ENCODE measurements around the gene PPME1.

PPME1 gene

DNA sequence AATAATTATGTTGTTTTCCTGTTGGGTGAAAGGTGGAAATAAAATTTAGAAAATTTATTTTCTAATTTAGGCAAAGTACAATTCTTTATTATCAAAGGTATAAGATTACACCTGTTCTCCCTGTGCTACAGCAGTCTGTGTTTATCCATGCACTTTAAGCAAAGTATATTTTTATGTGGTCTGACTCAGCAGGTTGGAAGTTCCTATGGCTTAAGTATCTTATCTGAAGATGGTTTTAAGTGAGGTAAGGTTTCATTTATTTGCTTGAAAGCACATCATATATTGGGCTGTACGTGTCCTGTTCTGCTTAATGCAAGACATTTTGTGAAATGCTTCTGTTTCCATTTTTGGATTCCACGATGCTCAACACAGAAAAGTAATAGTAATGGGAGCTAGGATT, 14.6 kb downstream of the PPME1 start:
- Mint-ChIP-seq H3K9me3 (no peaks in the 10 kb centered on the region), H3K36me3 (peaks cover 22% of the 10 kb centered on the region), H3K27ac (no peak overlapping the region), H3K4me1 (peaks cover 16% of the 10 kb centered on the region), H3K4me3 (no peak overlapping the region), H3K27me3 (no peaks in the 10 kb centered on the region)

DNA sequence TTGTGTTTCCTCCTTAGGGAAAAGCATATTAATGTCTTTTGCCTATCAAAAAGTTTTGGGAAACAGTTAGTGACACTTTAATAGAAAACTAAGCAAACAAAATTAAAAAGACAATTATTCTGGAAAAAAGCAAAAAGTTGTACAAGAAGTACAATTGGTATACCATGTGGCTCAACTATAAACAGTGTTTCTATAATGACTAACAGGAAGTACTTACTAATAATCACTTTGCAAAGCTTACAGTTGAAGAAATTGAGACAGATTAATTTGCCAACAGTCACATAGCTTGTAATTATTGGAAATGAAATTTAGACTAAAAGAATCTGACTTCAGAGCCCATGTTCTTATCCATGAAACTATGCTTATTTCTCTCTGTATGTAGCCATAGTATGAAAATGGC, 24.7 kb downstream of the PPME1 start:
- Mint-ChIP-seq H3K27me3 (no peaks in the 10 kb centered on the region), H3K9me3 (no peaks in the 10 kb centered on the region), H3K4me1 (peaks cover 7% of the 10 kb centered on the region)

DNA sequence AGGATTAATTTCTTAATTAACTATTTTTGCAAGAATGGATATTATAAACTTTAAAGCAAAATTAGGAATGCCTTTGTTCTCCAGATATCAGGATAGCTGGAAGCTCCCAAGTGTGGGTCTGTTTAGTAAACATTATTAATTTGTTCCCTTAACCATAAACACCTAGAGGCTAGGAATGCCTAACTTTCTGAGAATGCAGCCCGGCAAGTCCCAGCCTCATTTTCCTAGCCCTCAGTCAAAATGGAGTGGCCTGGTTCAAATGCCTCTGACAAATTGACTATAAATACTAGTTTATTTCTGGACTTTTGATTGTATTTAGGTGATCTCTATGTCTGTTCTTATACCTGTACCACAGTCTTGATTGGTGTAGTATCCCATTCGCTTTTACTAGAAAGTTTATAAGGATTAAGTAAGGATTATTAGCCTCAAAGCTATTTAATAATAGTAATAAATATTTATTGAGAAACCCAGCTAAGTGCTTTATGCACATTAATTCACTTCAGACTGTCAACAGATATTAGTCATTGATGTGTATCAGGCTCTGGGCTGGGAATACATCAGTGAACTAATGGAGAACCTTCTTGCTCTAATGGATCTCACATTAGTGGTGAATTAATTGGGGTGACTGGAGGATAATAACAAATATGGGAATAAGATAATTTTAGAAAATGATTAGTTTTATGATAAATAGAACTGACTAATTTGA, 25.8 kb downstream of the PPME1 start:
- no peaks in the 10 kb centered on the region for H3K9me3 Mint-ChIP-seq
- H3K27me3 Mint-ChIP-seq: no peaks in the 10 kb centered on the region
- H3K4me3 Mint-ChIP-seq: no peak overlapping the region
- no peak overlapping the region for H3K27ac Mint-ChIP-seq
- peaks cover 7% of the 10 kb centered on the region for H3K4me1 Mint-ChIP-seq
- H3K36me3 Mint-ChIP-seq: peaks cover 23% of the 10 kb centered on the region

More for the DNA sequence above, 24.7 kb downstream of the PPME1 start:
- H3K36me3 Mint-ChIP-seq: peaks cover 24% of the 10 kb centered on the region
- H3K27ac Mint-ChIP-seq: no peak overlapping the region
- H3K4me3 Mint-ChIP-seq: no peak overlapping the region

DNA sequence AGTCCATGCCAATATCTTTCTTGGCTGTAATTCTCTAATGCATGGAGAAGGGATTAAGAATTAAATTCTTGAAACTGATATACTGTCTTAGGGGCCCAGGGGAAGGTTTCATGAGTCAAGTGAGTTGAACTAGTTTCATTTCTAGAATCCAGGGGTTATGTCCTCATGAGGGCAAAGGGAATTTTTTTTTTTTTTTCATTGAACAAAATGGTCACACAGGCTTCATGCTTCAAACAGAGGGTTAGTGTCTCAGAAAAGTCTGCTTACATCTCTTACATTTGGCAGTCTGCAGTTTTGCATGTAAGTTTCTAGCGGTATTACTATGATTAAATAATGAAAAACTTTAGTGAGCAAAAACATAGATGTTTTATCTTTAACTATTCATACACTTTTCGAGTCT, 32.9 kb downstream of the PPME1 start:
- Mint-ChIP-seq H3K36me3 (peaks cover 31% of the 10 kb centered on the region), H3K4me1 (no peaks in the 10 kb centered on the region), H3K27me3 (no peaks in the 10 kb centered on the region)

DNA sequence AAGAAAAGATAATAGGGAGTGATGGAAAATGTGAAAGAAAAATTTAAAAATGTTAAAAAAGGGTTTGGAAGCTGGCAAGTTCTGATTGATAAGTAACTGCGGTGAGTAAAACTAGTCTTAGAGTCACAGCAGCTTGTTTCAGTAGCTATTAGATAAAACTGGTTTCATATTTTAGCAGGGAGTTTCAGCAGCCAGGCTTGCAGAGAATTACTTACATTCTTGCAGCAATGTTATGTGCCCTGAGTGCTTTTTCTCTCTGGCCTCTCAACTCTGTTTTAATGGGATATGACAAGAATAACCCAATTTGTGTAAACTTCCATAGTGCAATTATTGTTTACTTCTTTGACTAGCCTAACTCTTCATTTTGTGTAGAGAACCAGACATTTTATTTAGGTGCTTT, 33.6 kb downstream of the PPME1 start:
- H3K27me3 Mint-ChIP-seq: no peaks in the 10 kb centered on the region

More for the DNA sequence above, 32.9 kb downstream of the PPME1 start:
- H3K9me3 Mint-ChIP-seq: no peaks in the 10 kb centered on the region
- no peak overlapping the region for H3K4me3 Mint-ChIP-seq
- H3K27ac Mint-ChIP-seq: no peak overlapping the region

DNA sequence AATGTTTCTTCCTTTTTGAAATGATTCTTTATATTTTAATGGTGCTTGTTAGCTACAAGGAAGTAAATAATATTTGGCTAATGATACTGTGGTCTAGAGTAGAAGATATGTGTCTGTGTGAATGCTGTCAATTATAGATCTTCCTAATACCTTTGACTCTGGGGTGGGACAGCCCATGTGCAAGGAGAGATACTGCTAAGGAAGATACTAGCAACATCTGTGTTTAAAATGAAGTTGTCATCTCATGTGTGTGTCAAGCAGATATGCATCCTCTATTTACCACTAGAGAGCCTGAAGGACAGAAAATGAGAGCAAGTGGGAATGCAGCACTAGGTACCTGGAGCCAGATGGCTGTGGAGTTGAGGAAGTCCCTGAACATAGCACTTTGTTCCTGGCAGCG, 34.1 kb downstream of the PPME1 start:
- no peaks in the 10 kb centered on the region for H3K27me3 Mint-ChIP-seq
- H3K9me3 Mint-ChIP-seq: no peaks in the 10 kb centered on the region
- H3K4me1 Mint-ChIP-seq: no peaks in the 10 kb centered on the region
- no peak overlapping the region for H3K4me3 Mint-ChIP-seq
- no peak overlapping the region for H3K27ac Mint-ChIP-seq
- H3K36me3 Mint-ChIP-seq: peaks cover 36% of the 10 kb centered on the region

More for the DNA sequence above, 33.6 kb downstream of the PPME1 start:
- no peaks in the 10 kb centered on the region for H3K9me3 Mint-ChIP-seq
- no peak overlapping the region for H3K4me3 Mint-ChIP-seq
- peak overlapping the region; percentile 62 for H3K27ac Mint-ChIP-seq
- H3K4me1 Mint-ChIP-seq: no peaks in the 10 kb centered on the region
- H3K36me3 Mint-ChIP-seq: peaks cover 33% of the 10 kb centered on the region

DNA sequence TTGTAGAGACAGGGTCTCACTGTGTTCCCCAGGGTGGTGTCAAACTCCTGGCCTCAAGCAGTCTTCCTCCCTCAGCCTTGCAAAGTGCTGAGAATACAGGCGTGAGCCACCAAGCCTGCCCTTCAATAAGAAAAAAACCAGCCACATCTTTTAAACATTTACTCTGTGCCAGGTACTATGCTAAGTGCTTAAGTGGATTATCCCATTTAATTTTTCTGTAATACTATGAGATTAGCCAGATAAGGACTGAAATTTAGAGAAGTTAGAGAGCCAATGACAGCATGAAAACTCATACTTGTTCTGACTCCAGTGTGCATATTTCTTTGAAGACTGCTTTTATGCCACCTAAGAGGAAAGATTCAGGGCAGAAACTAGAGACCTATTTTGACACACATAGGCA, 35.7 kb downstream of the PPME1 start:
- Mint-ChIP-seq H3K27ac (no peak overlapping the region), H3K27me3 (no peaks in the 10 kb centered on the region), H3K4me3 (no peak overlapping the region), H3K36me3 (peaks cover 39% of the 10 kb centered on the region), H3K4me1 (no peaks in the 10 kb centered on the region), H3K9me3 (no peaks in the 10 kb centered on the region)

DNA sequence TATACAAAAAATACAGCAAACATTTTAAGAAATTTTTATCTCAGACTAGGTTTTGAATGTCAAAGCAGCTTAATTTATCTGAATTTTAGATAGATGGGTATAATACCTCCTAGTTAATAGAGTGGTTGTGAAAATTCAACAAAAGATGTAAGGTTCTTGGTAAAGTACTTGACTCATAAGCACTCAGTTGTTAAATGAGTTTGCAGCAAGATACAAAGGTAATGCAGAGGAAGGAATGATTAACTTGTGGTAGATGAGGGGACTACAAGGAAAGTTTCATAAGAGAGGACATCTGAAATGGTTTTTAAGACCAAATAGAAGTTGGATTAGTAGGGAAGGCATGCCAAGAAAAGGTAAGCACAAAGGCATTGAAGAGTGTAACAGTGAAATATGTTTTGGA, 37.4 kb downstream of the PPME1 start:
- Mint-ChIP-seq H3K27ac (no peak overlapping the region), H3K4me3 (no peak overlapping the region), H3K9me3 (no peaks in the 10 kb centered on the region), H3K4me1 (no peaks in the 10 kb centered on the region), H3K36me3 (peaks cover 44% of the 10 kb centered on the region), H3K27me3 (no peaks in the 10 kb centered on the region)

DNA sequence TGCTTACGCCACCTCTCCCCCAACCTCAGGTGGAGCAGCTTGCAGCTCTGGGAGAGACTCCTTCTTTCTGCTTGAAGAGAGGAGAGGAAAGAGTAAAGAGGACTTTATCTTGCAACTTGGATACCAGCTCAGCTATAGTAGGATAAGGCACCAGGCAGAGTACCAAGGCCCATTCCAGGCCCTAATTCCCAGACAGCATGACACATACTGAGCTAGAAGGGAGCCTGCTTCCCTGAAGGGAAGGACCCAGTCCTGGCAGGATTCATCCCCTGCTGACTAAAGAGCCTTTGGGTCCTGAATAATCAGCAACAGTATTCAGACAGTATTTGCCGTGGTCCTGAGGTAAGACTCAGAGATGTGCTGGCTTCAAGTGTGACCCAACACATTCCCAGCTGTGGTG, 41.4 kb downstream of the PPME1 start:
- Mint-ChIP-seq H3K27ac (no peak overlapping the region), H3K4me3 (no peak overlapping the region), H3K36me3 (peaks cover 51% of the 10 kb centered on the region), H3K4me1 (no peaks in the 10 kb centered on the region), H3K27me3 (no peaks in the 10 kb centered on the region), H3K9me3 (peaks cover 23% of the 10 kb centered on the region)

DNA sequence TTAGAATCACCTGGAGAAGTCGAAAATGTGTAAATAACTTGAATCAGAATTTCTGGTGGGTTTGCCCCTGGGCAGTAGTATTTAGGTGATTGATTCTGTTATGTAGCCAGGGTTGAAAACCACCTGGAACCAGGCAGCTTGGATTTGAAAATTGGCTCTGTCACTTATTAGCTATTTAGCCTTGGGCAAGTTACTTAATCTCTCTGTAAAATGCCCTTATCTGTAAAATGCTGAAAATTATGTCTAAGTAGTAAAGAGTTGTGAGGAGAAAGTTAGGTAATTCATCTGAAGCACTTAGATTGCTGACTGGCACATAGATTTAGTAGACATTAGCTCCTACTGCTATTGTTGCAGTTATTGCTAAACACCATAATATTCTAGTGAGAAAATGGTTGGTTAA, 49.3 kb downstream of the PPME1 start:
- peaks cover 16% of the 10 kb centered on the region for H3K9me3 Mint-ChIP-seq
- no peaks in the 10 kb centered on the region for H3K27me3 Mint-ChIP-seq
- no peaks in the 10 kb centered on the region for H3K4me1 Mint-ChIP-seq
- no peak overlapping the region for H3K27ac Mint-ChIP-seq
- no peak overlapping the region for H3K4me3 Mint-ChIP-seq
- H3K36me3 Mint-ChIP-seq: peaks cover 26% of the 10 kb centered on the region

DNA sequence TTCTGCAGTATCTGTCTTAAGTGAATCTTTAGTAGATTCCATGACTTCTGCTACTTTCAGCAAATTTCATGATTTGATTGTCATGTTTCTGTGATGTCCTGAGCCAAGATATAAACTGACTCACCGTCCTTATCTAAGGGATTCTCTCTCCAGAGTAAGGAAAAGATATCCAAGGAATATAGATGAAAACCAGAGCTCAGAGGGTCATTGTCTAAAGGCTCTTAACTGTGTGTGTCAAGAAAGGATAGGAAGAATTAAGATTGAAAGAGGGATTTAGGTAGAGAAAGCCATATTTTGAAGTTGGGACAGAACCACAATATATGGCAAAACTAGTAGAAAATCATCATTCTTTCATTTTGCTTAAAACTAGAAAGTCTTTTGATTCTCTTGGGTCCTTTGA, 50.7 kb downstream of the PPME1 start:
- H3K36me3 Mint-ChIP-seq: peaks cover 18% of the 10 kb centered on the region
- H3K27ac Mint-ChIP-seq: no peak overlapping the region

DNA sequence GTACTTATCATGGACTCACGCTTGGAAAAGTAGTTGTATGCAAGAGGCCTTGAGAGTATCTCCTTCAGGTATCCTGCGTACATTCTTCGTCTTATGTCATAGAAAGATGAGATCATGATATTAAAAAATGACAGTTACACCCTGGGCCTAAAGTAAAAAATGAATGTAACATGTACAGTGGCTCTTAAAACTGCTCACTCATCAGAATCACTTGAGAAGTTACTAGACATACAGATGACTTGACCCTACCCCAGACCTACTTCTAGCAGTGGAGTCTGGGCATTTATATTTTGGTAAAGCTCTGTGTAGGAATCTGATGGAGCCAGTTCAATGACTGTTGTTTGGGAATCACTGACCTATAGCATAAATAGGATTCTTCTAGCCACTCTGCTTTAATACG, 54.5 kb downstream of the PPME1 start:
- Mint-ChIP-seq H3K36me3 (peaks cover 19% of the 10 kb centered on the region), H3K4me1 (peaks cover 18% of the 10 kb centered on the region), H3K27ac (peak overlapping the region; percentile 31), H3K4me3 (no peak overlapping the region), H3K9me3 (no peaks in the 10 kb centered on the region), H3K27me3 (no peaks in the 10 kb centered on the region)

More for the DNA sequence above, 50.7 kb downstream of the PPME1 start:
- H3K4me1 Mint-ChIP-seq: no peaks in the 10 kb centered on the region
- H3K27me3 Mint-ChIP-seq: no peaks in the 10 kb centered on the region
- peaks cover 6% of the 10 kb centered on the region for H3K9me3 Mint-ChIP-seq
- no peak overlapping the region for H3K4me3 Mint-ChIP-seq

DNA sequence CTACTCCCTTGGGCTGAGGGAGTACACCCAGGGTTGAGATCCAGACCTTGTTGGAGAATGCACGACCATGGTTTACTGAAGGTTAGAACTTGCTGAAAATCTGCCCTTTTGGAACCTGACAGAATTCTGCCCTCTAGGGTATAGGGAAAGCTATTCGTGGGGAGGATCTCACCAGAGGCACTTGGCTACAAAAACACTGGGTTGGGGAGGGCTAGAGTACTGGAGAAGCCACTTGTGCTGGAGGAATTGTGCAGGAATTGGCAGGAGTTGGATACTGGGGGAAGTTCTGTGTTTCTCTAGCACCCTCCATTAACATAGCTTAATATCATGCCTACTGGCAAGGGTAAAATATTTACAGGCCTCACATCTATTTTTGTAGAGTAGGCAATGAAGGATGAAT, 55.8 kb downstream of the PPME1 start:
- Mint-ChIP-seq H3K27ac (no peak overlapping the region), H3K9me3 (no peaks in the 10 kb centered on the region), H3K4me1 (peaks cover 27% of the 10 kb centered on the region), H3K36me3 (peaks cover 20% of the 10 kb centered on the region), H3K4me3 (no peak overlapping the region), H3K27me3 (no peaks in the 10 kb centered on the region)

DNA sequence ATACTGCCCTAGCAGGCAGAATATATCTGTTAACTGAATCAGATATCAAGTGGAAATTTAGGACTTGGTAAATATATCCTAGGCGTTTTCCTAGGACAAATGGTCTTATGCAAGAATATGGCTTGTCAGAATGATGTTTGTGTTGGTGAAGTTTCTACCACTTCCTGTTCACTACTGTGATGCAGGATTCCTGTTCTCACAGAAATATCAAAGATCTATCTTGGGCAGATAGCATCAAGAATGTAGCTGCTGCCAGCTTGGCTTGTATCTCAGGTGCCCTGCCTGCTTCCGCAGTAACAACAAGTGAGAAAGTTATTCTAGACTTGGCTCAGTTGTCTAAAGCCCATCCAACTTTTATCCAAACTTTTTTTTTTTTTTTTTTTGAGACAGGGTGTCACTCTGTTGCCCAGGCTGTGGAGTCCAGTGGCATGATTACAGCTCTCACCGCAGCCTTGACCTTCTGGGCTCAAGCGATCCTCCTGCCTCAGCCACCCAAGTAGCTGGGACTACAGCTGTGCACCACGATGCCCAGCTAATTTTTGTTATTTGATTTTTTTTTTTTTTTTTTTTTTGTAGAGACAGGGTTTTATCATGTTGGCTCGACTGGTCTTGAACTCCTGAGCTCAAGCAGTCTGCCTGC, 61.3 kb downstream of the PPME1 start:
- H3K4me1 Mint-ChIP-seq: peaks cover 39% of the 10 kb centered on the region
- peak overlapping the region; percentile 37 for H3K4me3 Mint-ChIP-seq
- H3K9me3 Mint-ChIP-seq: no peaks in the 10 kb centered on the region
- peaks cover 14% of the 10 kb centered on the region for H3K36me3 Mint-ChIP-seq
- H3K27me3 Mint-ChIP-seq: no peaks in the 10 kb centered on the region
- H3K27ac Mint-ChIP-seq: peak overlapping the region; percentile 92

DNA sequence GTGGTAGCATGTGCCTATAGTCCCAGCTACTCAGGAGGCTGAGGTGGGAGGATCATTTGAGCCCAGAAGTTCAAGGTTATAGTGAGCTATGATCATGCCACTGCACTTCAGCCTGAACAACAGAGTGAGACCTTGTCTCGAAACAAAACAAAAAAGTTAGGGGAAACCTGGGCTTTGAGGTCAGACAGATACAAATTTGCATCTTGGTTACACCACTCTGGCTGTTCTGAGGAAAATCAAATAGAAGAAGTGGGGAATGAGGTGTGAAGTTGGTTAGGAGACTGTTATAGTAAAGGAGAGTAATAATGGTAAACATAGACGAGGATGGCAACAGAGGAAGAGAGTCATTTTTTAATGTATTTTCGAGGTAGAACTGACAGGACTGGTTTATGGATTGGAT, 62.6 kb downstream of the PPME1 start:
- Mint-ChIP-seq H3K27me3 (no peaks in the 10 kb centered on the region), H3K9me3 (no peaks in the 10 kb centered on the region), H3K4me1 (peaks cover 44% of the 10 kb centered on the region), H3K4me3 (no peak overlapping the region), H3K27ac (no peak overlapping the region), H3K36me3 (peaks cover 18% of the 10 kb centered on the region)

DNA sequence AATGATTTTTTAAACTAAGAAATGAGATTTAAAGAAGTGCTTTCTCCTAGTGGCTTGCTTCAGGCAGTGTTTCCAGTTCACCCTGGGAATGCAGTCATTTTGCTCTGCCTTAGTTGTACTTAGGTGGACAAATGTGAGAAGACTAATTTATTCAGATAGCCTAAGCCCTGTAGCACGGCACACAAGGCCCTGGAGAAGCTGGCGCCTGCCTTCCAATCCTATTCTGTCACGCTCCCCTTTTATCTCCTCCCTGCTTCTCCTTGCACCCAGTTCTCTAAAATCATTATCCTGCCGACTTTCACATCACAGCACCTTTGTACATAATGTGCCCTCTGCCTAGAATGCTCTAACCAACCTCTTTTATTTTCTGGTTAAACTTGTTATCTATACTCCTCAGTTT, 64.0 kb downstream of the PPME1 start:
- no peaks in the 10 kb centered on the region for H3K9me3 Mint-ChIP-seq
- peaks cover 29% of the 10 kb centered on the region for H3K36me3 Mint-ChIP-seq
- H3K27ac Mint-ChIP-seq: no peak overlapping the region
- H3K4me1 Mint-ChIP-seq: peaks cover 38% of the 10 kb centered on the region
- H3K27me3 Mint-ChIP-seq: no peaks in the 10 kb centered on the region
- H3K4me3 Mint-ChIP-seq: no peak overlapping the region

Measured in activated naive CD4-positive, alpha-beta T cell treated with anti-CD3 and anti-CD28 coated beads, Interleukin-2, amount 50 U/mL, for 24 hours (primary cell).